ENCODE data around the gene HNRNPA2B1.
"Not testable (repeated sequence)": the region's sequence is repeated elsewhere in the genome, so short reads cannot be mapped to it uniquely, and the experiment has no call there.

HNRNPA2B1 gene

GRCh38 chr7:26160896-26161295 is 39.6 kb downstream of the HNRNPA2B1 start:
- no peak for DNase-seq

DNA sequence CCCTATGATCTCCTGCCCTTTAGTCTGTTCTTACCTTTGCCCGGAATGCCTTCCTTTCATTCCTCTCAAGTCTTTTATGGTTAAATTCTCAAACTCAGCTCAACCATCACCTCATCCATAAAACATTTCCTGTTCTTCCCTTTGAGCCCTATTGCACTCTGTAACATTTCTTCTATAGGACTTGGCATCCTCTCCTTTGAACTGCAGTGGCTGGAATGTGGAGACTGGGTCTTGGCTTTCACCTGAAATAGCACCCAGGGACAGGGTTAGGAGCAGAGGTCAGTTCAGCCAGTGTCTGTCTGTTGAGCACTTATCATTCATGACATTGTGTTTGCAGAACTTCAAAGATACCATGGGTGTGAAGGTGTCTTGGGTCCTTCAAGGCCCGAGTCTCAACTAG is 41.3 kb downstream of the HNRNPA2B1 start:
- no peak for DNase-seq

- no peak for DNase-seq
Observed at GRCh38 chr7:26157520-26158105, 42.9 kb downstream of the HNRNPA2B1 start.

DNA sequence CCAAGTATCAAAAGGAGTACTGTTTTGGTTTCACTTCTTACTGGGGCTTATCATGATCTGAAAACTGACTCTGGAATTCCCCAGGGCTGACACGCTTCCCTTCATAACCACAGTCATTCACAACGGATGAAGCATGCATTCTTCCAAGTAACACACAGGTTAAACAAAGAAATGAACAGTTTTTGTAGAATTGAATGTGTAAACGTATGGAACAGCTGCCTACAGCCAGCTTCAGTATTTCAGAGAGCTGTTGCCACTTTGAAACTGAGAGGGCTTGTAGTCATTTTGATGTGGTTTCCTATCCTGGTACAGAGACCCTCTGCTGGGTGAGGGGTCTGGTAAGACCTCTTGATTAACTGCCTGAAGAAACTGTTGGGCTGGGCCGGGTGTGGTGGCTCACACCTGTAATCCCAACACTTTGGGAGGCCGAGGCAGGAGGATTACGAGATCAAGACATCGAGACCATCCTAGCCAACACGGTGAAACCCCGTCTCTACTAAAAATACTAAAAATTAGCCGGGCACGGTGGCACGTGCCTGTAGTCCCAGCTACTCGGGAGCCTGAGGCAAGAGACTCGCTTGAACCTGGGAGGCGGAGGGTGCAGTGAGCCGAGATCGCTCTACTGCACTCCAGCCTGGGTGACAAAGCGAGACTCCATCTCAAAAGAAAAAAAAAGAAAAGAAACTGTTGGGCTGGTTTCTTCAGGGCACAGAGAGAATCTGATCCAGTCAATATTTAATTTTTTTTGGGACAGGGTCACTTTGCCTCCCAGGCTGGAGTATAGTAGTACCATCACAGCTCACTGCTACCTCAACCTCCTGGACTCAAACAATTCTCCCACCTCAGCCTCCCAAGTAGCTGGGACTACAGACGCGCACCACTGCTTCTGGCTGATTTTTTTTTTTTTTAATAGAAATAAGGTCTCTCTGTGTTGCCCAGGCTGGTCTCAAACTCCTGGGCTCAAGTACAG is 43.8 kb downstream of the HNRNPA2B1 start:
- DNase-seq: no peak

DNA sequence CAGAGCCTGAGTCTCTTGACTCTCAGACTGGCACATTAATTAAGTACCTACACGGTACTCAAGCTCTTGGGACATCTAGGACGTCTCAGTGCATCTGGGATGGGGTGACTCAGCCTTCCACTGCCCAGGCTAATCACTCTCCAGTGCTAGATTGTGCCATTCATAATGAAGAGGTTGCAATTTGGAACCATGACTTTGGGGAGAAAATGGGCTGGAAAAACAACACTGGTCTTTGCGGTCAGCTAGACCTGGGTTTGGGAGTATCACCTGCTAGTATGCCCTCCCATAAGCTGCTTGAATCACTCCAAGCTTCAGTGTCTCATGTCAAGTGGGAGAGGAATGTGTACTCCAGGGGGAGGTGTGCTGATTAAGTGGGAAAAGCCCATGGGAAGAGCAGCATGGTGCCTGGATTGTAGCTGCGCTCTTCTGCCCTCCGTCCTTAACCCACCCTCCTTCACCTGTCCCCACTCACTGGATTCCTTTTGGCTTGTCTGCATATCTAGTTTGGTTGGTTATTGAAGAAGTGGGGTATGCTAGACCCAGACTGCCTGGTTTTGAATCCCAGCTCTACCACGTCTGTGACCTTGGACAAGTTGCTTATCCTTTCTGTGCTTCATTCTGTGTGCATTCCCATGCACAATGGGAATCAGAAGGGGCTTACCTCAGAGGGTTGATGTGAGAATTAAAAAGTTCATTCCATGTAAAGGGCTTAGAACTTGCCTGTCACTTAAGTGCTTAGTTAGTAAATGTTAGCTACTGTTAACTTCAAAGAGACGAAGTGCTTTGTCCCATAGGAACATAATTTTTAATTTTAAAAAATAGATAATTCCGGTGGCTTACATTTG is 44.8 kb downstream of the HNRNPA2B1 start:
- DNase-seq: no peak

- no peak for DNase-seq
Observed at GRCh38 chr7:26153823-26154783, 46.4 kb downstream of the HNRNPA2B1 start.

DNA sequence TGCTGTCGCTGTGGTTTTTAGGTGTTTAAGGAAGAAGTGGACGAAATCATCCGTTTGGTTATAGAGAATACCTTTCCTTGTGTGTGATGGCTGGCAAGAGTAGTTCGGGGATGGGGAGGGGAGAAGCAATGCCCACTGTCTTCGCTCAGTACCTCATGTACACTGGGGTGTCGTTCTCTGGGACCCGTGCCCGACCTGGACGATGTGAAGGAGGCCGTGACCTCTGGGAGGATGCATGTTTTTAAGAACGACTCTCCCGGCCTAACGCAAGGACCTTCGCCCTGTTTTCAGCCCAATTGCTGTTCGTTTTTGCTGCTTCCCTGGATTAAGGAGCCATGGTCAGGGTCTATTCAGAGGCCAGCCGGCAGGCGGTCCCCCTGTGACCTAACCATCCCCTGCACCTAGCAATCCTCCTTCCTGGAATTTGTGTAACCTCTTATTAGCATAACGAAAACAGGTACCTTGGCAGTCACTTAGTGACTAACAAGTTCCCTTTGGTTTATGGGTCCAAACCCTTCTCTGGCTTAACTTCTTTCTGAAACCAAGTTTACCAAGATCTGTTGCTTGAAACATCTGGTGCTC is 47.2 kb downstream of the HNRNPA2B1 start:
- DNase-seq: no peak

DNA sequence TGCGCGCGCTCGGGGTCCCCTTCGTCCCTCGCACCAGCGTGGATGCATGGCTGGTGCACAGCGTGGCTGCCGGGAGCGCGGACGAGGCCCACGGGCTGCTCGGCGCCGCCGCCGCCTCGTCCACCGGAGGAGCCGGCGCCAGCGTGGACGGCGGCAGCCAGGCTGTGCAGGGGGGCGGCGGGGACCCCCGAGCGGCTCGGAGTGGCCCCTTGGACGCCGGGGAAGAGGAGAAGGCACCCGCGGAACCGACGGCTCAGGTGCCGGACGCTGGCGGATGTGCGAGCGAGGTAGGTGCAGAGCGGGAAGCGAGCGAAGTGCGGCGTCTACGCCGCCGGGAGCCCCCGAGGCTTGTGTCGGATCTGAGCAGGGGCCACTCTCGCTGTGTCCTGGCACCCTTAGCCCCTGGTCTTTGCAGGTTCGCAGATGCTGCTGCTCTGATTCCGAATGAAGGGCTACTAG is 47.7 kb downstream of the HNRNPA2B1 start:
- not testable (repeated sequence) for DNase-seq

- DNase-seq: no peak
Observed at GRCh38 chr7:26151953-26152781, 48.4 kb downstream of the HNRNPA2B1 start, which contains the start of gene NFE2L3. TSS of gene NFE2L3 (plus strand) at chr7:26152198. CDS start at chr7:26152499, 301 bp downstream.

DNA sequence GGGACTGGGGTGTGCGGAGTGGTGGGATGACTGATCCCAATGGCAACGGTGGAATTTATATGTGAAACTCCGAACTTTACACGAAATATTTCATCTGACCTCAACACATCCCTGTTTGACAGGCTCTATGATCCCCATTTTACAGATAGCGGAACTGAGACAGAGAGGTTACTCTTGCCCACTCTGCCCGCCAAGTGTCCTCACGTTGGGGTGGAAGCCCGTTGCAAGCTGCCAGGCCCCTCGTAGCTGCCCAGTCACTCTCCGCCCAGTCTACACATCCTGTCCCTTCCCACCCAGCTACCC is 48.9 kb downstream of the HNRNPA2B1 start:
- DNase-seq: no peak

- DNase-seq: no peak
Observed at GRCh38 chr7:26151096-26151495, 49.5 kb downstream of the HNRNPA2B1 start.

DNA sequence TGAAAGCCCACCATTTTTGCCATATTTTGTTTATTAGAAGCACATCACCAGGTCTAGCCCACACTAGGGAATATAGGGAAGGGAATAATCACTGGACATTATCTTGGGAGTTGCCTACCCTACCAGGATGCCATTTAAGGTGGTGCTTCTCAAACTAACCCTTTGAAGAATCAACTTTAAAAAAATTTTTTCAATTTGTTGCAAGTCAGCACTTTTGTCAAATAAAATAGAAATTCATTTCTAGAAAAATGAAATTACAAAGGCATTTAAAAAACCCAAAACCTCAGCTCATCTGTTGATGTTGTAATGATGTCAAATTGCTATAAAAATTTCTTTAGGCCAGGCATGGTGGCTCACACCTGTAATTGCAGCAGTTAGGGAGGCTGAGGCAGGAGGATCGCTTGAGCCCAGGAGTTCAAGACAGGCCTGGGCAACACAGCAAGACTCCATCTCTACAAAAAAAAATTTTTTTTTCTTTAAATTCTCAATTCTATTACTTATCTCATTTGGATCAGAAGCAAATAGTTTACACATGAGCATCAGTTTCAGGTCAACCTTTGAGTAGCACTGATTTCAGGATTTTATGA is 51.1 kb downstream of the HNRNPA2B1 start:
- DNase-seq: no peak

DNA sequence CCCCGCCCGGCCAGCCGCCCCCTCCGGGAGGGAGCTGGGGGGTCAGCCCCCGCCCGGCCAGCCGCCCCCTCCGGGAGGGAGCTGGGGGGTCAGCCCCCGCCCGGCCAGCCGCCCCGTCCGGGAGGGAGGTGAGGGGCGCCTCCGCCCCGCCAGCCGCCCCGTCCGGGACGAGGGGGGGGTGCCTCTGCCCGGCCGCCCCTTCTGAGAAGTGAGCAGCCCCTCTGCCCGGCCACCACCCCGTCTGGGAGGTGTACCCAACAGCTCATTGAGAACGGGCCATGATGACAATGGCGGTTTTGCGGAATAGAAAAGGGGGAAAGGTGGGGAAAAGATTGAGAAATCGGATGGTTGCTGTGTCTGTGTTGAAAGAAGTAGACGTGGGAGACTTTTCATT is 52.2 kb downstream of the HNRNPA2B1 start:
- DNase-seq: not testable (repeated sequence)

- not testable (repeated sequence) for DNase-seq
Observed at GRCh38 chr7:26147646-26148306, 52.8 kb downstream of the HNRNPA2B1 start.

DNA sequence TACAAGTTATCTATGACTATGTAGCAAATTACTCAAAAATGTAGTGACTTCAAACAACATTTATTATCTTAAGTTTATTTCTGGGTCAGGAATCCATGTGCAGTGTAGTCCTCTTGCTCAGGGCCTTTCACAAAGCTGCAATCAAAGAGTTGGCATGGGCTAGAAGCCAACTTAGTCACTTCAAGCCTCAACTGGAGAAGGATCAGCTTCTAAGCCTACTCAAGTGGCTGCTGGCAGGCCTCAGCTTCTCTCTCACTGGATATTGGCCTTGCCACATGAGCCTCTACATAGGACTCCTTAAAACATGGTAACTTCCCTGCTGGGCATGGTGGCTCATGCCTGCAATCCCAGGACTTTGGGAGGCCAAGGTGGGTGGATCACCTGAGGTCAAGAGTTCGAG is 53.5 kb downstream of the HNRNPA2B1 start:
- DNase-seq: no peak

DNA sequence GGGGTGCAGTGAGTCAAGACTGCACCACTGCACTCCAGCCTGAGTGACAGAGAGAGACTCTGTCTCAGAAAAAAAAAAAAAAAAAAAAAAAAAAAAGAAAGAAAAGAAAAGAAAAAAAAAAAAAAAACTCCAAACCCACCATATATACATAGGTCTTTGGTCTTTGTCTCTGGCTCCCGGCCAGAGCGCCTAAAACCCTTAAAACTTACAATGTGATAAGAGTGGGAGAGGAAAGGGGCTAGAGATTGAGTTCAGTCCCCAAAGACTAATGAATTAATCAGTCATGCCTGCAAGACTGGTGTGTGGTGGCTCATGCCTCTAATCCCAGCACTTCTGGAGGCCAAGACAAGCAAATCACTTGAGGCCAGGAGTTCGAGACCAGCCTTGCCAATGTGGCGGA is 55.3 kb downstream of the HNRNPA2B1 start:
- DNase-seq: no peak

GRCh38 chr7:26144184-26145080 is 56.1 kb downstream of the HNRNPA2B1 start:
- DNase-seq: no peak

DNA sequence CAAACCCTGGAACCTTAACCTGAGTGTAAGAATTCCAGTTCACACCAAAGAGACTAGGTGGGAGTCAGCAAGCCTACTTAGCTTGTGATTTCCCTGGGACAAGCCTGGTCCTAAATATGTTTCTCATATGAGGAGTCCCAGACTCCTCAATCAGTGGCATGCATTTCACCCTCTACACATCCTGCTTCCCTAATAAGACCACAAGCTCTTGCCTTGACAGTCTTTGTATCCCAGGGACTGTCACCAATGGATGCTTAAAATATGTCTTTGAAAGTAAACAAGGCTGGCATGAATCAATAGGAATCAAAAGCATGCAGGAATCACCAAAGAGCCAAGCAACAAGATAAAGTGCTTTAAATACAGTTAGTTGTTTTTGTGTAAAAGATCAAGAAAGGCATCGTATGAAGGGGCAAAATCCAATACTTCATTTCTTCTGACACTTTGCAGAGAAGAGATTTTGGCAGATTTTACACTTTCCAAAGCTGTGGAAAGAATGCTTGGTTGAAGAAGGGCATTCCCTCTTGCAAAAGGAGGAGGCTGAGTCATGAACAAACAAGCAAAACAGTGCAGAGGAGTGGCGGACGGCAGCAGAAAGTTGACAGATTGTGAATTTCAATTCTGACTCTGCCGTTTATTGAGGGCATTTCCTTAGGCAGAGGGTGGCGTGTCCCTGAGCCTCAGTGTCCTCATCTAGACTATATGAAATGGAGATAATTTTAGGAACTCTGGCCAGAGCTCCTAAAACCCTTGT is 57.1 kb downstream of the HNRNPA2B1 start:
- no peak for DNase-seq
